ENCODE data around the gene EPHA6.

DNA sequence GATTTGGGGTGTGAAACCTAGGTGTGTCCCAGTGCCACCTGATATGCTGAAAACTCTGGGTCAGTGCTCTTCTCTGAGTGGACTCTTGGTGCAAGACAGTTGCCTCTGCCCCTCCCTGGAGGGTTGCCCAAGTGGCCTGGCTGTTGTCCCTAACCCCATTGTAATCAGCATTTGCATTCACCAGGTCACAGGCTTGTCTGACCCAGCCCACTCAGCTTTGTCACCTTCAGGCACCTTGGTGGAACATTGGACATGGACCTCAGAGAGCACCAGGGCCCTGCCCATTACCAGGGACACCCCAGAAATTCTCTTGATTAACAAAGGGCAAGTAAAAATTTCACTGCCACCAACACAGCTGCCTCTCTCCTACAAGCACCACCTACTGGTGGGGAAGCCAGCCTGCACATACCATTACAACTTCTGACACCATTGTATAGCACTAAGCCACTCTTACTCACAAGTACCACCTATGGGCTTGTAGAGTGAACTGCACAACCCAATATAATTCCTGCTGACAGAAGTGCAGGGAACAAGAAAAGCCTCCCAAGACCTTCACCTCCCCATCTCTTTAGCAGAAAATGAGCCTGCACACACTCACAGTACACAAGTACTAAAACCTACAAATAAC lies 324.6 kb downstream of the EPHA6 start:
- TF ChIP-seq, protein P1, sequence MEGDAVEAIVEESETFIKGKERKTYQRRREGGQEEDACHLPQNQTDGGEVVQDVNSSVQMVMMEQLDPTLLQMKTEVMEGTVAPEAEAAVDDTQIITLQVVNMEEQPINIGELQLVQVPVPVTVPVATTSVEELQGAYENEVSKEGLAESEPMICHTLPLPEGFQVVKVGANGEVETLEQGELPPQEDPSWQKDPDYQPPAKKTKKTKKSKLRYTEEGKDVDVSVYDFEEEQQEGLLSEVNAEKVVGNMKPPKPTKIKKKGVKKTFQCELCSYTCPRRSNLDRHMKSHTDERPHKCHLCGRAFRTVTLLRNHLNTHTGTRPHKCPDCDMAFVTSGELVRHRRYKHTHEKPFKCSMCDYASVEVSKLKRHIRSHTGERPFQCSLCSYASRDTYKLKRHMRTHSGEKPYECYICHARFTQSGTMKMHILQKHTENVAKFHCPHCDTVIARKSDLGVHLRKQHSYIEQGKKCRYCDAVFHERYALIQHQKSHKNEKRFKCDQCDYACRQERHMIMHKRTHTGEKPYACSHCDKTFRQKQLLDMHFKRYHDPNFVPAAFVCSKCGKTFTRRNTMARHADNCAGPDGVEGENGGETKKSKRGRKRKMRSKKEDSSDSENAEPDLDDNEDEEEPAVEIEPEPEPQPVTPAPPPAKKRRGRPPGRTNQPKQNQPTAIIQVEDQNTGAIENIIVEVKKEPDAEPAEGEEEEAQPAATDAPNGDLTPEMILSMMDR (IDR thresholded peaks at IDR 0.05; ENCODE audit: low read length): peak; percentile 50
- no peak for TF ChIP-seq EZH2 (IDR thresholded peaks at IDR 0.05; ENCODE audit: borderline replicate concordance, low read length)

All from OCI-LY1 (cell line).